ENCODE data around the gene PLEKHM3. TPM values are rescaled to one million over a fixed set of nuclear protein-coding genes. Genes with fewer than 3 reads are reported as not detected.
A peak's percentile ranks its signal among the peaks of the same experiment; 100 is the strongest.

PLEKHM3 gene
- total and polyA plus RNA-seq, 4 donors, result 3.0 to 18.3 (median 5.5) TPM

DNA sequence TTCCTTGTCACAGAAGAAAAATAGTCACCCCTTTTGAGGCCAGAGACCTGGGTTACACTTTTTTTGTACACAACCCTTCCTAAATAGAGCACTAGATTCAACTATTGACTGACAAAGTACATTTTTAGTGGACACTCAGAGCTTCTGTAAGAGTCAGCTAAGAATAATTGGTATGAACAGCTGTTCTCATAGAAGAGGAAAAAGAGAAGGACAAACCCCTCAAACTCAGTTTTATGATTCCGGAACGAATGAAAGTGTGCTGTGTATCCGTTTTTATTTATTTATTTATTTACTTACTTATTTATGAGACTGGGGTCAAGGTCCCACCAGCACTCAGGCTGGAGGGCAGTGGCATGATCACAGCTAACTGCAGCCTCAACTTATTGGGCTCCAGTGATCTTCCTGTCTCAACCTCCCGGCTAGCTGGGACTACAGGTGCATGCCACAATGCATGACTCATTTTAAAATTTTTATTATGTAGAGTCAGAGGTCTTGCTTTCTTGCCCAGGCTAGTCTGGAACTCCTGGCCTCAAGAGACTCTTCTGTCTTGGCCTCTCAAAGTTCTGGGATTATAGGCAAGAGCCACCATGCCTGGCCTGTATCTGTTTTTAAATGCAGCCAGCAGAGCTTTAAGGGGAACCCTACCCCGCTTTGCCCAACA is 219.6 kb downstream of the PLEKHM3 start:
- H3K27me3 ChIP-seq (ENCODE audit: control insufficient read depth in 4 of 4, insufficient read depth in 4 of 4, low read length in 3 of 4), result no peaks in the 10 kb centered on the region
- H3K9me3 ChIP-seq (ENCODE audit: control insufficient read depth in 4 of 4, low read length in 3 of 4), result no peaks in the 10 kb centered on the region
- H3K9ac ChIP-seq (ENCODE audit: low read depth in 1 of 2, low read length in 2 of 2), result peak overlapping the region in 1 of 2 donors; percentile 58
- H3K27ac ChIP-seq (ENCODE audit: low read depth in 1 of 2, low read length in 2 of 2), result peak overlapping the region; percentile 73 to 74
- H3K36me3 ChIP-seq (ENCODE audit: control insufficient read depth in 4 of 4, insufficient read depth in 3 of 4, low read depth in 1 of 4, low read length in 3 of 4), result no peaks in the 10 kb centered on the region
- no peak overlapping the region for H3K4me3 ChIP-seq (ENCODE audit: low read depth in 1 of 3, low read length in 3 of 3)
- TF ChIP-seq RXRA (IDR thresholded peaks at IDR 0.05) (peak; percentile 40 to 60), HNF4G (IDR thresholded peaks at IDR 0.05) (no peak), FOXA1 (IDR thresholded peaks at IDR 0.05) (no peak), HNF4A (conservative IDR thresholded peaks at IDR 0.05) (peak; percentile 18 to 25), SP1 (IDR thresholded peaks at IDR 0.05) (peak; percentile 16), RAD21 (IDR thresholded peaks at IDR 0.05) (peak; percentile 6 to 22)
- TF ChIP-seq, protein P1, sequence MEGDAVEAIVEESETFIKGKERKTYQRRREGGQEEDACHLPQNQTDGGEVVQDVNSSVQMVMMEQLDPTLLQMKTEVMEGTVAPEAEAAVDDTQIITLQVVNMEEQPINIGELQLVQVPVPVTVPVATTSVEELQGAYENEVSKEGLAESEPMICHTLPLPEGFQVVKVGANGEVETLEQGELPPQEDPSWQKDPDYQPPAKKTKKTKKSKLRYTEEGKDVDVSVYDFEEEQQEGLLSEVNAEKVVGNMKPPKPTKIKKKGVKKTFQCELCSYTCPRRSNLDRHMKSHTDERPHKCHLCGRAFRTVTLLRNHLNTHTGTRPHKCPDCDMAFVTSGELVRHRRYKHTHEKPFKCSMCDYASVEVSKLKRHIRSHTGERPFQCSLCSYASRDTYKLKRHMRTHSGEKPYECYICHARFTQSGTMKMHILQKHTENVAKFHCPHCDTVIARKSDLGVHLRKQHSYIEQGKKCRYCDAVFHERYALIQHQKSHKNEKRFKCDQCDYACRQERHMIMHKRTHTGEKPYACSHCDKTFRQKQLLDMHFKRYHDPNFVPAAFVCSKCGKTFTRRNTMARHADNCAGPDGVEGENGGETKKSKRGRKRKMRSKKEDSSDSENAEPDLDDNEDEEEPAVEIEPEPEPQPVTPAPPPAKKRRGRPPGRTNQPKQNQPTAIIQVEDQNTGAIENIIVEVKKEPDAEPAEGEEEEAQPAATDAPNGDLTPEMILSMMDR (IDR thresholded peaks at IDR 0.05; ENCODE audit: low read depth, low read length, missing input control), result no peak
- DNase-seq (ENCODE audit: low spot score), result no peak
- 52% methylated on average over 5 of the region's 5 CpGs for WGBS
- H3K4me1 ChIP-seq (ENCODE audit: control insufficient read depth in 4 of 4, insufficient read depth in 4 of 4, low read length in 3 of 4), result peaks cover 4 to 27% (median 15%) of the 10 kb centered on the region in 4 donors

DNA sequence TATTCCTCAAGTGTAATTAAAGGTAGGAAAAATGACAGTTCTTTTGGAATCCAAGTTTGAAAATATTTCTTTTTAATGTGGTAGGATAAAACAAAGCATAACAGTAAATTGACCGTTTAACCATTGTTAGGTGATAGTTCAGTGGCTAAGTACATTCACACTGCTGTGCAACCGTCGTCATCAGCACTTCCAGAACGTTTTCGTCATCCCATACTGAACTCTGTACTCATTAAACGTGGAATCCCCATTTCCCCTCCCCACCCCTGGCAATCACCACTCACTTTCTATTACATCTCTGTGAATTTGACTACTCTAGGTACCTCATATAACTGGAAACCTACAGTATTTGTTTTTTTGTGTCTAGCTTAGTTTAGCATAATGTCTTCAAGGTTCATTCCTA is 222.7 kb downstream of the PLEKHM3 start:
- 26% methylated on average over 6 of the region's 6 CpGs for WGBS
- Histone ChIP-seq H3K27ac (ENCODE audit: low read depth in 1 of 2, low read length in 2 of 2) (peak overlapping the region; percentile 72 to 80), H3K9ac (ENCODE audit: low read depth in 1 of 2, low read length in 2 of 2) (peak overlapping the region in 1 of 2 donors; percentile 39), H3K27me3 (ENCODE audit: control insufficient read depth in 4 of 4, insufficient read depth in 4 of 4, low read length in 3 of 4) (no peaks in the 10 kb centered on the region), H3K36me3 (ENCODE audit: control insufficient read depth in 4 of 4, insufficient read depth in 3 of 4, low read depth in 1 of 4, low read length in 3 of 4) (no peaks in the 10 kb centered on the region), H3K9me3 (ENCODE audit: control insufficient read depth in 4 of 4, low read length in 3 of 4) (no peaks in the 10 kb centered on the region), H3K4me1 (ENCODE audit: control insufficient read depth in 4 of 4, insufficient read depth in 4 of 4, low read length in 3 of 4) (peaks cover 0 to 29% (median 16%) of the 10 kb centered on the region in 4 donors), H3K4me3 (ENCODE audit: low read depth in 1 of 3, low read length in 3 of 3) (no peak overlapping the region)
- TF ChIP-seq YY1 (IDR thresholded peaks at IDR 0.05) (no peak), SP1 (IDR thresholded peaks at IDR 0.05) (peak; percentile 92), TAF1 (conservative IDR thresholded peaks at IDR 0.05) (no peak), EGR1 (IDR thresholded peaks at IDR 0.05; ENCODE audit: low read depth in 2 of 2) (no peak), JUND (IDR thresholded peaks at IDR 0.05) (peak; percentile 47 to 74), GABPA (IDR thresholded peaks at IDR 0.05 in 1 of 2, conservative IDR thresholded peaks at IDR 0.05 in 1 of 2) (no peak), HNF4A (conservative IDR thresholded peaks at IDR 0.05) (peak; percentile 86 to 92), NR2F2 (IDR thresholded peaks at IDR 0.05) (no peak), FOXA1 (IDR thresholded peaks at IDR 0.05) (no peak), RAD21 (IDR thresholded peaks at IDR 0.05) (peak; percentile 50), HNF4G (IDR thresholded peaks at IDR 0.05) (peak; percentile 61), FOXA2 (IDR thresholded peaks at IDR 0.05) (peak; percentile 49), RXRA (IDR thresholded peaks at IDR 0.05) (peak; percentile 85 to 89)
- TF ChIP-seq, protein P2, sequence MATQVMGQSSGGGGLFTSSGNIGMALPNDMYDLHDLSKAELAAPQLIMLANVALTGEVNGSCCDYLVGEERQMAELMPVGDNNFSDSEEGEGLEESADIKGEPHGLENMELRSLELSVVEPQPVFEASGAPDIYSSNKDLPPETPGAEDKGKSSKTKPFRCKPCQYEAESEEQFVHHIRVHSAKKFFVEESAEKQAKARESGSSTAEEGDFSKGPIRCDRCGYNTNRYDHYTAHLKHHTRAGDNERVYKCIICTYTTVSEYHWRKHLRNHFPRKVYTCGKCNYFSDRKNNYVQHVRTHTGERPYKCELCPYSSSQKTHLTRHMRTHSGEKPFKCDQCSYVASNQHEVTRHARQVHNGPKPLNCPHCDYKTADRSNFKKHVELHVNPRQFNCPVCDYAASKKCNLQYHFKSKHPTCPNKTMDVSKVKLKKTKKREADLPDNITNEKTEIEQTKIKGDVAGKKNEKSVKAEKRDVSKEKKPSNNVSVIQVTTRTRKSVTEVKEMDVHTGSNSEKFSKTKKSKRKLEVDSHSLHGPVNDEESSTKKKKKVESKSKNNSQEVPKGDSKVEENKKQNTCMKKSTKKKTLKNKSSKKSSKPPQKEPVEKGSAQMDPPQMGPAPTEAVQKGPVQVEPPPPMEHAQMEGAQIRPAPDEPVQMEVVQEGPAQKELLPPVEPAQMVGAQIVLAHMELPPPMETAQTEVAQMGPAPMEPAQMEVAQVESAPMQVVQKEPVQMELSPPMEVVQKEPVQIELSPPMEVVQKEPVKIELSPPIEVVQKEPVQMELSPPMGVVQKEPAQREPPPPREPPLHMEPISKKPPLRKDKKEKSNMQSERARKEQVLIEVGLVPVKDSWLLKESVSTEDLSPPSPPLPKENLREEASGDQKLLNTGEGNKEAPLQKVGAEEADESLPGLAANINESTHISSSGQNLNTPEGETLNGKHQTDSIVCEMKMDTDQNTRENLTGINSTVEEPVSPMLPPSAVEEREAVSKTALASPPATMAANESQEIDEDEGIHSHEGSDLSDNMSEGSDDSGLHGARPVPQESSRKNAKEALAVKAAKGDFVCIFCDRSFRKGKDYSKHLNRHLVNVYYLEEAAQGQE (IDR thresholded peaks at IDR 0.05), result peak; percentile 54
- TF ChIP-seq, protein P3, sequence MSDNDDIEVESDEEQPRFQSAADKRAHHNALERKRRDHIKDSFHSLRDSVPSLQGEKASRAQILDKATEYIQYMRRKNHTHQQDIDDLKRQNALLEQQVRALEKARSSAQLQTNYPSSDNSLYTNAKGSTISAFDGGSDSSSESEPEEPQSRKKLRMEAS (IDR thresholded peaks at IDR 0.05), result peak; percentile 66
- TF ChIP-seq, protein P4, sequence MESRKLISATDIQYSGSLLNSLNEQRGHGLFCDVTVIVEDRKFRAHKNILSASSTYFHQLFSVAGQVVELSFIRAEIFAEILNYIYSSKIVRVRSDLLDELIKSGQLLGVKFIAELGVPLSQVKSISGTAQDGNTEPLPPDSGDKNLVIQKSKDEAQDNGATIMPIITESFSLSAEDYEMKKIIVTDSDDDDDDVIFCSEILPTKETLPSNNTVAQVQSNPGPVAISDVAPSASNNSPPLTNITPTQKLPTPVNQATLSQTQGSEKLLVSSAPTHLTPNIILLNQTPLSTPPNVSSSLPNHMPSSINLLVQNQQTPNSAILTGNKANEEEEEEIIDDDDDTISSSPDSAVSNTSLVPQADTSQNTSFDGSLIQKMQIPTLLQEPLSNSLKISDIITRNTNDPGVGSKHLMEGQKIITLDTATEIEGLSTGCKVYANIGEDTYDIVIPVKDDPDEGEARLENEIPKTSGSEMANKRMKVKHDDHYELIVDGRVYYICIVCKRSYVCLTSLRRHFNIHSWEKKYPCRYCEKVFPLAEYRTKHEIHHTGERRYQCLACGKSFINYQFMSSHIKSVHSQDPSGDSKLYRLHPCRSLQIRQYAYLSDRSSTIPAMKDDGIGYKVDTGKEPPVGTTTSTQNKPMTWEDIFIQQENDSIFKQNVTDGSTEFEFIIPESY (IDR thresholded peaks at IDR 0.05), result peak; percentile 29
- TF ChIP-seq, protein P1 (IDR thresholded peaks at IDR 0.05; ENCODE audit: low read depth, low read length, missing input control), result no peak
- TF ChIP-seq, protein P5, sequence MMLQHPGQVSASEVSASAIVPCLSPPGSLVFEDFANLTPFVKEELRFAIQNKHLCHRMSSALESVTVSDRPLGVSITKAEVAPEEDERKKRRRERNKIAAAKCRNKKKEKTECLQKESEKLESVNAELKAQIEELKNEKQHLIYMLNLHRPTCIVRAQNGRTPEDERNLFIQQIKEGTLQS (IDR thresholded peaks at IDR 0.05), result peak; percentile 89
- DNase-seq (ENCODE audit: low spot score), result no peak

All from liver (tissue), 9 donors.